HG02588 (cell line): ENCODE results near the gene HNF1B.

Source experiments
- ATAC-seq: cut with Tn5 transposase; IDR thresholded peaks from one replicate; pipeline ENCODE4 v1.9.1; 2021; ENCODE audit warnings: mild to moderate bottlenecking, moderate library complexity; ENCODE audit not compliant: unreplicated experiment

The HNF1B gene

DNA sequence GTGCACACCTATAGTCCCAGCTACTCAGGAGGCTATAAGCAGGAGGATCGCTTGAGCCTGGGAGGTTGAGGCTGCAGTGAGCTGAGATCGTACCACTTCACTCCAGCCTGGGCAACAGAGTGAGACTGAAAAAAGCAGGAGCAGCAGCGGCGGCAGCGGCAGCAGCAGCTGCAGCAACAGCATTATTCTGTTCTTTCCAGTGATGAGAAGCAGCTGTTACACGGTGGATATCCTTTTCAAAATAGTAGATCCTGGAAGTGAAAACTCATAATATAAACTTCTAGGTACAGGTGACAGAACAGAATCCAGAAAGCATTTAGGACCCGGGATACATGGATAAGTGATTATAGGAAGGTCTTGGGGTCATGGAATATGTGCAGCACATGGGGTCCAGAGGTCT is 17.8 kb upstream of the HNF1B start:
- ATAC-seq: no peak

DNA sequence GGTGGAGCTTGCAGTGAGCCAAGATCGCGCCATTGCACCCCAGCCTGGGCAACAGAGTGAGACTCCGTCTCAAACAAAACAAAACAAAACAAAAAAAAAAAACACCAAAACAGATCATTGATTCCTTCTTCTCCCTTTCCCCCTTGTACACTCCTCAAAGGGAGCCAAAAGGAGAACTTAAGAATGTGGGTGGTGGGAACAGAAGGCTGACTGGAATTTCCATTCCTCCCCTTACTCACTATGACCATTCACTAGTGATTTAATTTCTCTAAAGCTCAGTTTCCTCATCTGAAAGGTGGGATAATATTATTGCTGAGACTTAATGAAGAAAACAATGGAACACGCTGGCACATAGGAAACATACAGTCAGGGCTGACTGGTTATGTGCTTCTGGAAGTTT is 17.1 kb upstream of the HNF1B start:
- no peak for ATAC-seq

DNA sequence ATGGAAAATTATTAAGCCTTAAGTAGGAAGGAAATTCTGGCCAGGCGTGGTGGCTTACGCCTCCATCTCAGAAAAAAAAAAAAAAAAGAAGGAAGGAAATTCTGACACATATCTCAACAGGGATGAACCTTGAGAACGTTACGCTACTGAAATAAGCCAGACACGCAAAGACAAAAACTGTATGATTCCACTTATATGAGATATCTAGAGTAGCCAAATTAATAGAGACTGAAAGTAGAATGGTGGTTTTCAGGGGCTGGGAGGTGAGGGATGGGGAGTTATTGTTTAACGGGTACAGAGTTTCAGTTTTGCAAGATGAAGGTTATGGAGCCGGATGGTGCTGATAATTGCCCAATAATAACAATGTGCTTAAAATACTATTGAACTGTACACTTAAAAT is 16.2 kb upstream of the HNF1B start:
- ATAC-seq: no peak

DNA sequence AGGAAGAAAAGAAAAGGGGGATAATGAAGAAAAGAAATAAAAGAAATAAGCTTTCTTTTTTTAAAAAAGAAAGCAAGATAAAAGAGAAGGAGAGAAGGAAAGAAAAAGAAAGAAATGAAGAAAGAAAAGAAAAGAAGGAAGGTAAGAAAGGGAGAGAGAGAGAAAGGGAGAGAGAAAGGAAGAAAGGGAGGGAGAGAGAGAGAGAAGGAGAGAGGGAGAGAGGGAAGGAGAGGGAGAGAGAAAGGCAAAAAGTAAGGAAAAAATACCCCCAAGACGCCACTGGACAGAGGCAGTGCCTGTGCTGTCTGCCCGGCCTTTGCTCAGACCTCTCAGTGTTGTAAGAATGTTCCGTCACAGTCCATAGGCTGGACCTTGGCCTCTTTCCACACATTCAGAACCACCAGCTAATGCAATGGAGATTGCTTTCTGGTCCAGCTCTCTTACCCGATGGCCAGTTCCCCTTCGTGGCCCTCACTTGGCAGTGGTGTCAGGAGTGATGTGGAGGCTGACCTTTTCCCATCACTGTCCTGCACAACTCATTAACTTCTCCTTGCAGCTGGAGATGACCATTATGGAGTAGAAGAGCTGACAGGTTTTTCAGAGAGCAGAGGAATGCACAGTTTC is 14.3 kb upstream of the HNF1B start:
- ATAC-seq: no peak

- no peak for ATAC-seq
Measured at GRCh38 chr17:37756051-37756450, 11.2 kb upstream of the HNF1B start.

DNA sequence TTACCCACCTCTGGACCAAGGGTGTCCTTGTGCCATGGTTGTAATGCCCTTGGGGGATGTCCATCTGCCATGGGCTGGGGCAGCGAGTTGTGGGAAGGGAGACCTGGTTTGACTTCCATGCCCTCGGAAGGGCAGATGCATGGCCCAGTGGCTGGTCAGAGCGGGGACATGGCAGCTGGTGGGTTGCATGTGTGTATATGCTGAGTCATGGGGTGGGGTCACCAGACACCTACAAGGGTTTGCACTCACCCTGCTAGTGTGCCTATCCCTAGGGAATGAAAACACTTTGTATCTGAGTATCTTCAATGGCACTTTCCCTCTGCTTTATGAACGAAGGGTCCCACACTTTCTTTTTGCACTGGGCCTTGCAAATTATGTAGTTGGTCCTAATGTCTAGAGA is 10.6 kb upstream of the HNF1B start:
- no peak for ATAC-seq

DNA sequence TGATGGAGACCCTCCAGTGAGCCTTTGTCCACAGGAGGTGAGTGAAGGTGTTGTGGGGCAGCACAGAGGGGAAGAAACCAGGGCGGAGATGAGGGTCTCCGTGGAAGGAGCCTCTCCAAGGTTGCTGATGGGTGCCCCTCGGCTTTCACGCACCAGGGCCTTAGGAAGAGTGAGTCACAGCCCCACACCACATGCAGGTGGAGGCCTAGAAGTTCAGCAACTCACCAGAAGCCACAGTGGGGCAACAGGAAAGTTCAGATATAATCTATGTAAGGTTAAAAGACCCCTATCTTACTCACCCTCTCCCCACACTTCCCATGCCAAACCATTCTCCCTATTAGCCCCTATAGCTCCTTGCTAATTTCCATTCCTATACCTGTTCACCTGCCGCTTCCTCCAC is 9.5 kb upstream of the HNF1B start:
- no peak for ATAC-seq

GRCh38 chr17:37752482-37752881 is 7.6 kb upstream of the HNF1B start:
- no peak for ATAC-seq

- no peak for ATAC-seq
Measured at GRCh38 chr17:37750768-37751475, 6.1 kb upstream of the HNF1B start.

- ATAC-seq: no peak
Measured at GRCh38 chr17:37750292-37750691, 5.4 kb upstream of the HNF1B start.

- no peak for ATAC-seq
Measured at GRCh38 chr17:37747222-37747621, 2.4 kb upstream of the HNF1B start.

DNA sequence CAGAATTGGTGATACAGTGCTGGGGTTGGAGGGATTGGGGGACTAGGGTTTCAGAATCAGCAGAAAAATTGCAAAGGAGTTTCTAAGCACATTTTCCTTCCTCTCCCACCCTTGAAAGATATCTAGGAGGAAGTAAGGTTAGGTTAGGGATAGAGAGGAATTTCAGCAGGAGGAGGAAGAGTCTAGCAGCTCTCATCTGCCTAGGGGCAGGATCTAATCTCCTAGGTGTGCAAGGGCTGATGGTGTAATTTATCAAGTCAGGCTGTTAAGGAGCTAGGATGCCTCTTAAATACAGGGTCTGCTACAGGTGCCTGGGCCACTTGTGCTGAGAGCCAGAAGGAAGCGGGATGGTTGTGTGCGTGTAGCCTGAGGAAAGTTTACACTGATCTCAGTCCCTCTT is 1.8 kb upstream of the HNF1B start:
- no peak for ATAC-seq

DNA sequence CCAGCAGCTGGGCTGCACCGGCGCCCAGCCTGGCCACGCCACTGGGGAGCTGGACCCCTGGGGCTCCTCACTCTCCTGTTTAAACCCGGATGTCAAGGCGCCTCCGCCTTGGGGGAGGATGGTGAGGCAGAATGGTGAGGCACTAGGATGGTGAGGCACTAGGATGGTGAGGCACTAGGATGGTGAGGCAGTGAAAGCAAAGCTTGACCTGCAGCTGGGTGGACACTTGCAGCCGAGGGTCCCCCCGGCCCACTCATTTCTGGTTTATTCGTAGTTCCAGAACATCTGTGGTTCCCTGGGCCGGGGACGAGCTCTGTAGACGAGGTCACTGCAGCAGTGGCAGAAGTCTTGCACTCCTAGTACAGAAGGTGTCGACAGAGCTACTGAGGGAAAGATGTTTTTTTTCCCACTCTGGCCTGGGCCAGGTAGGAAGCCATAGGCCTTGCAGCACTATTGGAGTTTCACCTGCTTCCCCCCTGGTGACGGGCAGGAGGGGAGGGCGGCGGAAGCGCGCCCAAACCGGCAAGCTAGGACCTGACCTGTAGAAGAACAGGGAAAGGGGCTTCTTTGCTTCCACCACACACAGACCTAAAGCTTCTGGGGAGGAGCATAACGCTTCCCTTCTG is 1.1 kb upstream of the HNF1B start:
- ATAC-seq: no peak

DNA sequence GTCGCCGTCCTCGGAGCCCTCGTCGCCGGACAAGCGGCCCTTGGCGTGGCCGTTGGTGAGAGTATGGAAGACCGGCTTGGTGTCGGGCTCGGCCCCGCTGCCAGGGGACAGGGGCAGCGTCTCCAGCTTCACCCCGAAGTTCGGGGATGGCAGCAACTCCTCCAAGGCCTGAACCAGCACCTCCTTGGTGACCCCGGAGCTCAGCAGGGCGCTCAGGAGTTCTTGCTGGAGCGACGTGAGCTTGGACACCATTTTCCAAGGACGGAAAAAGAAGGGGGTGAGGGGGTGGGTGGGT is 279 bp downstream of the HNF1B start:
- ATAC-seq: no peak

- no peak for ATAC-seq
Measured at GRCh38 chr17:37743875-37744632, 805 bp downstream of the HNF1B start.

GRCh38 chr17:37743612-37743874 is 1.3 kb downstream of the HNF1B start:
- ATAC-seq: no peak

DNA sequence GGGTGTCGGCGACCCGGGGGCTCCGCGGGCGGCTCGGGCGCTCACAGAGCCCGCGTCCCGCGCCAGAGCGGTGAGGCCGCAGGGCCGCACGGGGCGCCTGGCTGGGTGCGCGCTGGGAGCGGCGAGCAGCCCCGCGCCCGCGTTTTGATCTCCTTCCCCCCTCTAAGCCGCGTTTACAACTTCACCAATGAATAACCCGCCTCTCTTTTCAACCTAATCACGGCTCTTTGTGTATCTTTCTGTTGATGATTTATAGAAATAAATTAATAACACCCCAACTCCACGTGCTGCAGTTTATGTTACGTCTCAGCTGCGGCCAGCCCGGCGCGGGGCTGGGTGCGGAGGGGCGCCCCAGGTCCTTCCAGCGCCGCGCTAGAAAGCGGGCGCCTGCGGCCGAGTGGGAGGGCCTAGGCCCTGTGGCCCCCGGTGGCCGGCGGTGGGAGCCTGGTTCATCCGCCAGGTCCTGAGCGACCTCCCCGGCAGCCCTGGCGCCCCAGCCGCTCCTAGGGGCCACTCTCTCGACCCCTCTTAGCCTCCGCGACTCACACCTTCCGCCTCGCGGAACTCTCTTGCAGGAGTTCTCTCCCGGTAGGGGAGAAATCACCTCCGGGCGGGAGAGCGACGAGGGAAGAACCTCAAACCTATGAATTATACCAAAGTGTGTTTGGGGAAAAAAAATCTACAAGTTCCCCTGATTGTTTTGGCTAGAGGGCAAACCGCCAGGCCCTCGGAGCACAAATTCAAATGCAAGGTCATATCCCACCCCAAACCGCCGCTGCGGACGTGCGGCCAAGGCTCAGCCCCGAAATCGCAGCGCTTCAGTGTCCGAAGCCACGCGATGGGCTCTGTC is 1.9 kb downstream of the HNF1B start:
- no peak for ATAC-seq

DNA sequence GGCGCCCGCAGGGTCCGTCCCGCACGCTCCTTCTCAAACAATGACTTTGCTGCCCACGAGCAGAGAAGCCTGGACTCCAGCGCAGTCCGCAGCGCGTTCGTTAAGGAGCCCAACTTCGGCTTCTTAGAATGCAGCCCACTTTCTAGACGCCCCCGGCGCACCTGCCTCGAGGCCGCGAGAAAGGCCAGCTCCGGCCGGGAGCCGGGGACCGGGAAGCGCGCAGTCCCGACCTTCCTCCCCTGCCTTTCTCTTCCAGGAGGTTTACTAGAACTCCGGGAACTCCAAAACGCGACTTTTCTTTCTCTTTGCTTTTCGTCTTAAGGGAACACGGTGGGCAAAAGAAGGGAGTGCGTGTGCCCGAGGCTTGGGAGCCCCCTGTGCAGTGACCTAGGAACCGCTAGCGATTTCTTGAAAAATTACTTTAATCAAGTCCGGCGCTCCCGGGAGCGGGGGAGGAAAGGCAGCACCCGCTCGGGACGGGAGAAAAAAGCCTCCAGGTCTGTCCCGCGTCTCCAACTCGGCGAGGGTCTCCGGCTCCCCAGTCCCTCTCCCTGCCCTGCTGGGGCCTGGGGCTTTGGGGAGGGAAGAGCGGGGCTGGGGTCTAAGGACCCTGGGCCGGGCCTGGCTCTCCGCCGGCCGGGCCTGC is 2.6 kb downstream of the HNF1B start:
- no peak for ATAC-seq

DNA sequence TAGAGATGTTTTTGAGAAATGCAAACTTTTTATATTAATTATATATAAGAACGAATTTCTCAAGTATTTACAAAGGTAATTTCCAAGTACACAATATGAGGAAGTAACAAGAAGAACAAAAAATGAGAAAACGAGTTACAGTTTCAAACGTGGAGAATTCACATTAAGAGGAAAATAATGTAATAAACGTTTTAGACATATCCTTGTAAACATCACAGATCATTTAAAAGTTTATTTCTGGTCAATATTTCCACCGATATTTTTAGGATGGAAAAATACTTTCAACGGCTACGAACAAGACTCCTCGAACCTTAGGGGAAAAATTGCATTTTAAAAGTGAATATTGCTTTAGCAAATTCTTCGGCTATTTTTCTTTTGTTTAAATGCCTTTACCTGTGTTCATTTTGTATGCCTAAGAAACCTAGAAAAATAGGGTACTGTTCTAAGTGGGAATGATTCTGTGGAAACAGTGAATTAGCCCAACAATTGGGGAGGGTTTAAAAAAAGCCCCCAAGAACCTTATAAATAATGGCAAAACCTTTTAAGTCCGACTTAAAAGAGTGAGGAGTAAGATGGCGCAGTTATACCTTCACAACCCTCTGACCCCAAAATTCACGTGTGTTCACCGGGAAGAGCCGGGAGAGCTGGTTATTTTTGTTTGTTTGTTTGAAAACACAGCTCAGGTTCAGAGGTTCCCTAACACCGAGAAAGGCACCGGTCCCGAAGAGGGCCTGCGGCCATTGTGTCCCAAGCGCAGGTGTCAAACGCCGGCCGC is 3.3 kb downstream of the HNF1B start:
- no peak for ATAC-seq

DNA sequence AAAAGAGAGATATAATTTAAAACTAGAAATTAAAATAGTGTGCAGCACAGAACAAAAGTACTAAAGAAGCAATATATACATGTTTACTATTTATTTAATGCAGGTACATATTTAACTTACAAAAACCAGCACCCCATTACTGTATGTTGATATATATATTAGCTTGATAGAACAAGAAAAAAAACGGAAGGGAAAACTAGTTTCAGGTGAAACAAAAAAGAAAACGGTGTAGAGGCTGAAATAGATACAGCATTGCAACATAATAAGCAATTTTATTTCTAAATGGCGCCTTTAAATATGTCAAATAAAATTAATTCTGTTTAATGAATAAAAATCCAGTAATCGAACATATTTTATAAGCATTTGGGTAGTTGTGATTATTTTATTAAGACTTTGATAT is 3.9 kb downstream of the HNF1B start:
- ATAC-seq: no peak
